ENCODE results near the gene ARHGAP6. TPM values are rescaled to one million over a fixed set of nuclear protein-coding genes. Genes with fewer than 3 reads are reported as not detected.

ARHGAP6 gene
- total RNA-seq, 1 experiment from 2014 or later = 0.10 TPM

GRCh38 chrX:11439846-11440245 lies 225.9 kb downstream of the ARHGAP6 start:
- H3K27me3 ChIP-seq (ENCODE audit: insufficient read depth, low read length) = no peaks in the 10 kb centered on the region
- no peak overlapping the region for H3K9ac ChIP-seq (ENCODE audit: low read length)
- TF ChIP-seq ZNF274 (IDR thresholded peaks at IDR 0.05; ENCODE audit: low read depth, low read length) = no peak
- TF ChIP-seq EGR1 (IDR thresholded peaks at IDR 0.05; ENCODE audit: low read depth) = no peak
- TF ChIP-seq MAX (IDR thresholded peaks at IDR 0.05) = no peak
- TF ChIP-seq EZH2 (IDR thresholded peaks at IDR 0.05) = no peak
- TF ChIP-seq FOSL1 (IDR thresholded peaks at IDR 0.05; ENCODE audit: low read depth) = no peak
- TF ChIP-seq POLR2AphosphoS5 (IDR thresholded peaks at IDR 0.05; ENCODE audit: low read depth, low read length) = no peak
- TF ChIP-seq POLR2A (IDR thresholded peaks at IDR 0.05; ENCODE audit: borderline replicate concordance, extremely low read depth, insufficient read depth, insufficient read length) = no peak
- TF ChIP-seq JUND (IDR thresholded peaks at IDR 0.05) = no peak
- TF ChIP-seq, protein P1, sequence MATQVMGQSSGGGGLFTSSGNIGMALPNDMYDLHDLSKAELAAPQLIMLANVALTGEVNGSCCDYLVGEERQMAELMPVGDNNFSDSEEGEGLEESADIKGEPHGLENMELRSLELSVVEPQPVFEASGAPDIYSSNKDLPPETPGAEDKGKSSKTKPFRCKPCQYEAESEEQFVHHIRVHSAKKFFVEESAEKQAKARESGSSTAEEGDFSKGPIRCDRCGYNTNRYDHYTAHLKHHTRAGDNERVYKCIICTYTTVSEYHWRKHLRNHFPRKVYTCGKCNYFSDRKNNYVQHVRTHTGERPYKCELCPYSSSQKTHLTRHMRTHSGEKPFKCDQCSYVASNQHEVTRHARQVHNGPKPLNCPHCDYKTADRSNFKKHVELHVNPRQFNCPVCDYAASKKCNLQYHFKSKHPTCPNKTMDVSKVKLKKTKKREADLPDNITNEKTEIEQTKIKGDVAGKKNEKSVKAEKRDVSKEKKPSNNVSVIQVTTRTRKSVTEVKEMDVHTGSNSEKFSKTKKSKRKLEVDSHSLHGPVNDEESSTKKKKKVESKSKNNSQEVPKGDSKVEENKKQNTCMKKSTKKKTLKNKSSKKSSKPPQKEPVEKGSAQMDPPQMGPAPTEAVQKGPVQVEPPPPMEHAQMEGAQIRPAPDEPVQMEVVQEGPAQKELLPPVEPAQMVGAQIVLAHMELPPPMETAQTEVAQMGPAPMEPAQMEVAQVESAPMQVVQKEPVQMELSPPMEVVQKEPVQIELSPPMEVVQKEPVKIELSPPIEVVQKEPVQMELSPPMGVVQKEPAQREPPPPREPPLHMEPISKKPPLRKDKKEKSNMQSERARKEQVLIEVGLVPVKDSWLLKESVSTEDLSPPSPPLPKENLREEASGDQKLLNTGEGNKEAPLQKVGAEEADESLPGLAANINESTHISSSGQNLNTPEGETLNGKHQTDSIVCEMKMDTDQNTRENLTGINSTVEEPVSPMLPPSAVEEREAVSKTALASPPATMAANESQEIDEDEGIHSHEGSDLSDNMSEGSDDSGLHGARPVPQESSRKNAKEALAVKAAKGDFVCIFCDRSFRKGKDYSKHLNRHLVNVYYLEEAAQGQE (IDR thresholded peaks at IDR 0.05; ENCODE audit: low read depth) = no peak
- TF ChIP-seq, protein P2, sequence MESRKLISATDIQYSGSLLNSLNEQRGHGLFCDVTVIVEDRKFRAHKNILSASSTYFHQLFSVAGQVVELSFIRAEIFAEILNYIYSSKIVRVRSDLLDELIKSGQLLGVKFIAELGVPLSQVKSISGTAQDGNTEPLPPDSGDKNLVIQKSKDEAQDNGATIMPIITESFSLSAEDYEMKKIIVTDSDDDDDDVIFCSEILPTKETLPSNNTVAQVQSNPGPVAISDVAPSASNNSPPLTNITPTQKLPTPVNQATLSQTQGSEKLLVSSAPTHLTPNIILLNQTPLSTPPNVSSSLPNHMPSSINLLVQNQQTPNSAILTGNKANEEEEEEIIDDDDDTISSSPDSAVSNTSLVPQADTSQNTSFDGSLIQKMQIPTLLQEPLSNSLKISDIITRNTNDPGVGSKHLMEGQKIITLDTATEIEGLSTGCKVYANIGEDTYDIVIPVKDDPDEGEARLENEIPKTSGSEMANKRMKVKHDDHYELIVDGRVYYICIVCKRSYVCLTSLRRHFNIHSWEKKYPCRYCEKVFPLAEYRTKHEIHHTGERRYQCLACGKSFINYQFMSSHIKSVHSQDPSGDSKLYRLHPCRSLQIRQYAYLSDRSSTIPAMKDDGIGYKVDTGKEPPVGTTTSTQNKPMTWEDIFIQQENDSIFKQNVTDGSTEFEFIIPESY (IDR thresholded peaks at IDR 0.05; ENCODE audit: extremely low read depth, insufficient replicate concordance, low read length) = no peak
- no peak for TF ChIP-seq CEBPB (IDR thresholded peaks at IDR 0.05; ENCODE audit: low read depth)
- TF ChIP-seq SIN3A (IDR thresholded peaks at IDR 0.05; ENCODE audit: low read depth) = no peak
- TF ChIP-seq, protein P3, sequence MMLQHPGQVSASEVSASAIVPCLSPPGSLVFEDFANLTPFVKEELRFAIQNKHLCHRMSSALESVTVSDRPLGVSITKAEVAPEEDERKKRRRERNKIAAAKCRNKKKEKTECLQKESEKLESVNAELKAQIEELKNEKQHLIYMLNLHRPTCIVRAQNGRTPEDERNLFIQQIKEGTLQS (IDR thresholded peaks at IDR 0.05) = no peak
- no peak for TF ChIP-seq SP1 (IDR thresholded peaks at IDR 0.05; ENCODE audit: low read depth)
- TF ChIP-seq, protein P4, sequence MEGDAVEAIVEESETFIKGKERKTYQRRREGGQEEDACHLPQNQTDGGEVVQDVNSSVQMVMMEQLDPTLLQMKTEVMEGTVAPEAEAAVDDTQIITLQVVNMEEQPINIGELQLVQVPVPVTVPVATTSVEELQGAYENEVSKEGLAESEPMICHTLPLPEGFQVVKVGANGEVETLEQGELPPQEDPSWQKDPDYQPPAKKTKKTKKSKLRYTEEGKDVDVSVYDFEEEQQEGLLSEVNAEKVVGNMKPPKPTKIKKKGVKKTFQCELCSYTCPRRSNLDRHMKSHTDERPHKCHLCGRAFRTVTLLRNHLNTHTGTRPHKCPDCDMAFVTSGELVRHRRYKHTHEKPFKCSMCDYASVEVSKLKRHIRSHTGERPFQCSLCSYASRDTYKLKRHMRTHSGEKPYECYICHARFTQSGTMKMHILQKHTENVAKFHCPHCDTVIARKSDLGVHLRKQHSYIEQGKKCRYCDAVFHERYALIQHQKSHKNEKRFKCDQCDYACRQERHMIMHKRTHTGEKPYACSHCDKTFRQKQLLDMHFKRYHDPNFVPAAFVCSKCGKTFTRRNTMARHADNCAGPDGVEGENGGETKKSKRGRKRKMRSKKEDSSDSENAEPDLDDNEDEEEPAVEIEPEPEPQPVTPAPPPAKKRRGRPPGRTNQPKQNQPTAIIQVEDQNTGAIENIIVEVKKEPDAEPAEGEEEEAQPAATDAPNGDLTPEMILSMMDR (IDR thresholded peaks at IDR 0.05 in 2 of 3, conservative IDR thresholded peaks at IDR 0.05 in 1 of 3; ENCODE audit: borderline replicate concordance in 1 of 3, insufficient read depth in 1 of 3, low read depth in 2 of 3, low read length in 2 of 3) = no peak
- TF ChIP-seq CBX3 (IDR thresholded peaks at IDR 0.05; ENCODE audit: low read depth) = no peak
- no peak for TF ChIP-seq RAD21 (IDR thresholded peaks at IDR 0.05; ENCODE audit: low read depth)
- TF ChIP-seq EZH2phosphoT487 (IDR thresholded peaks at IDR 0.05; ENCODE audit: borderline replicate concordance) = no peak
- ATAC-seq = no peak
- ChIA-PET POLR2A (no interaction called here), CTCF (no interaction called here), RAD21 (ENCODE audit: low non-redundant PET in 1 of 2, low total read pairs in 2 of 2, uncharacterized antibody in 2 of 2, unreplicated experiment in 2 of 2) (no interaction called here)
- H3K9me2 ChIP-seq (ENCODE audit: insufficient read depth) = no peaks in the 10 kb centered on the region
- H2AFZ ChIP-seq (ENCODE audit: low read depth, low read length, poor library complexity, severe bottlenecking) = no peak overlapping the region
- H3K4me2 ChIP-seq (ENCODE audit: low read length) = no peak overlapping the region
- intact Hi-C loops (cut with micrococcal nuclease) = no loop called here
- H3K79me2 ChIP-seq (ENCODE audit: insufficient read depth, low read length) = no peaks in the 10 kb centered on the region
- H3K9me3 ChIP-seq (ENCODE audit: control insufficient read depth in 1 of 2, insufficient read depth in 1 of 2, low read depth in 1 of 2, low read length in 2 of 2) = no peaks in the 10 kb centered on the region
- no peaks in the 10 kb centered on the region for H4K20me1 ChIP-seq (ENCODE audit: insufficient read depth)
- H3K4me3 ChIP-seq (replicated peaks in 1 of 2; ENCODE audit: low read depth in 1 of 2, low read length in 2 of 2) = no peak overlapping the region
- H3K36me3 ChIP-seq (ENCODE audit: control insufficient read depth in 1 of 2, insufficient read depth in 2 of 2, low read length in 2 of 2) = no peaks in the 10 kb centered on the region
- no peaks in the 10 kb centered on the region for H3K4me1 ChIP-seq (ENCODE audit: control insufficient read depth in 1 of 2, insufficient read depth in 2 of 2, low read length in 2 of 2)
- BruUV-seq (replicated peaks) = no TSS peak
- no peak overlapping the region for H3K27ac ChIP-seq (ENCODE audit: low read depth, low read length)
- DNase-seq (ENCODE audit: low read depth, low spot score) = no peak

Data from HCT116 (cell line).